ENCODE measurements around the gene ZNF57. TPM values are rescaled to one million over a fixed set of nuclear protein-coding genes. Genes with fewer than 3 reads are reported as not detected.

The ZNF57 gene
- total and polyA plus RNA-seq, 9 of the 15 experiments (the other 6 are each of a cell fraction or from before 2014, with no cell fraction given), result 3.9 to 13.5 (median 7.8) TPM

GRCh38 chr19:2962018-2962670, 61.4 kb downstream of the ZNF57 start (continued):
- no peak for TF ChIP-seq SRSF1 (IDR thresholded peaks at IDR 0.05; ENCODE audit: low read depth, low read length)
- TF ChIP-seq, protein P1, sequence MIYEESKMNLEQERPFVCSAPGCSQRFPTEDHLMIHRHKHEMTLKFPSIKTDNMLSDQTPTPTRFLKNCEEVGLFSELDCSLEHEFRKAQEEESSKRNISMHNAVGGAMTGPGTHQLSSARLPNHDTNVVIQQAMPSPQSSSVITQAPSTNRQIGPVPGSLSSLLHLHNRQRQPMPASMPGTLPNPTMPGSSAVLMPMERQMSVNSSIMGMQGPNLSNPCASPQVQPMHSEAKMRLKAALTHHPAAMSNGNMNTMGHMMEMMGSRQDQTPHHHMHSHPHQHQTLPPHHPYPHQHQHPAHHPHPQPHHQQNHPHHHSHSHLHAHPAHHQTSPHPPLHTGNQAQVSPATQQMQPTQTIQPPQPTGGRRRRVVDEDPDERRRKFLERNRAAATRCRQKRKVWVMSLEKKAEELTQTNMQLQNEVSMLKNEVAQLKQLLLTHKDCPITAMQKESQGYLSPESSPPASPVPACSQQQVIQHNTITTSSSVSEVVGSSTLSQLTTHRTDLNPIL (CRISPR knock-in tag; IDR thresholded peaks at IDR 0.05), result peak; percentile 73; the same call in 1 of the 2 replicates
- no peak for TF ChIP-seq FOXP1 (CRISPR knock-in tag; IDR thresholded peaks at IDR 0.05)
- TF ChIP-seq MIER1 (IDR thresholded peaks at IDR 0.05; ENCODE audit: low read depth), result no peak
- no peak for TF ChIP-seq POLR2G (IDR thresholded peaks at IDR 0.05; ENCODE audit: low read depth, low read length)
- TF ChIP-seq HOMEZ (CRISPR knock-in tag; IDR thresholded peaks at IDR 0.05), result peak; percentile 82
- no peak for TF ChIP-seq HMGN3 (IDR thresholded peaks at IDR 0.05; ENCODE audit: borderline replicate concordance, extremely low read depth, insufficient read length, low read depth, low read length)
- TF ChIP-seq DDX20 (tag; IDR thresholded peaks at IDR 0.05; ENCODE audit: low read depth), result no peak
- TF ChIP-seq, protein P2, sequence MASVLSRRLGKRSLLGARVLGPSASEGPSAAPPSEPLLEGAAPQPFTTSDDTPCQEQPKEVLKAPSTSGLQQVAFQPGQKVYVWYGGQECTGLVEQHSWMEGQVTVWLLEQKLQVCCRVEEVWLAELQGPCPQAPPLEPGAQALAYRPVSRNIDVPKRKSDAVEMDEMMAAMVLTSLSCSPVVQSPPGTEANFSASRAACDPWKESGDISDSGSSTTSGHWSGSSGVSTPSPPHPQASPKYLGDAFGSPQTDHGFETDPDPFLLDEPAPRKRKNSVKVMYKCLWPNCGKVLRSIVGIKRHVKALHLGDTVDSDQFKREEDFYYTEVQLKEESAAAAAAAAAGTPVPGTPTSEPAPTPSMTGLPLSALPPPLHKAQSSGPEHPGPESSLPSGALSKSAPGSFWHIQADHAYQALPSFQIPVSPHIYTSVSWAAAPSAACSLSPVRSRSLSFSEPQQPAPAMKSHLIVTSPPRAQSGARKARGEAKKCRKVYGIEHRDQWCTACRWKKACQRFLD (CRISPR knock-in tag; IDR thresholded peaks at IDR 0.05), result 0 out of 2 replicates have a peak, but pooled peaks have one; percentile 57
- TF ChIP-seq SREBF1 (IDR thresholded peaks at IDR 0.05; ENCODE audit: borderline replicate concordance, low read depth, low read length), result no peak
- TF ChIP-seq, protein P3, sequence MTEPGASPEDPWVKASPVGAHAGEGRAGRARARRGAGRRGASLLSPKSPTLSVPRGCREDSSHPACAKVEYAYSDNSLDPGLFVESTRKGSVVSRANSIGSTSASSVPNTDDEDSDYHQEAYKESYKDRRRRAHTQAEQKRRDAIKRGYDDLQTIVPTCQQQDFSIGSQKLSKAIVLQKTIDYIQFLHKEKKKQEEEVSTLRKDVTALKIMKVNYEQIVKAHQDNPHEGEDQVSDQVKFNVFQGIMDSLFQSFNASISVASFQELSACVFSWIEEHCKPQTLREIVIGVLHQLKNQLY (CRISPR knock-in tag; conservative IDR thresholded peaks at IDR 0.05), result 0 out of 4 replicates have a peak, but pooled peaks of 1 of the 2 experiments have one; percentile 34
- TF ChIP-seq EZH2 (IDR thresholded peaks at IDR 0.05; ENCODE audit: borderline replicate concordance, low read depth, low read length), result no peak
- TF ChIP-seq TCF7 (IDR thresholded peaks at IDR 0.05; ENCODE audit: borderline replicate concordance), result no peak
- 0 out of 2 replicates have a peak, but pooled peaks have one; percentile 57 for TF ChIP-seq ZNF76 (CRISPR knock-in tag; IDR thresholded peaks at IDR 0.05; ENCODE audit: borderline replicate concordance)
- no peak for TF ChIP-seq ZKSCAN8 (CRISPR knock-in tag; IDR thresholded peaks at IDR 0.05)
- TF ChIP-seq WHSC1 (IDR thresholded peaks at IDR 0.05; ENCODE audit: low read length), result no peak
- no peak for TF ChIP-seq NR3C1 (CRISPR knock-in tag; IDR thresholded peaks at IDR 0.05)
- no peak for TF ChIP-seq THAP12 (CRISPR knock-in tag; IDR thresholded peaks at IDR 0.05)
- no peak for TF ChIP-seq TCF3 (CRISPR knock-in tag; IDR thresholded peaks at IDR 0.05)

Data from K562 (cell line).